ENCODE measurements around the gene UHRF1. TPM values are rescaled to one million over a fixed set of nuclear protein-coding genes. Genes with fewer than 3 reads are reported as not detected.

UHRF1 gene
- total RNA-seq, 1 donor from 2014 or later, result 0.32 TPM

DNA sequence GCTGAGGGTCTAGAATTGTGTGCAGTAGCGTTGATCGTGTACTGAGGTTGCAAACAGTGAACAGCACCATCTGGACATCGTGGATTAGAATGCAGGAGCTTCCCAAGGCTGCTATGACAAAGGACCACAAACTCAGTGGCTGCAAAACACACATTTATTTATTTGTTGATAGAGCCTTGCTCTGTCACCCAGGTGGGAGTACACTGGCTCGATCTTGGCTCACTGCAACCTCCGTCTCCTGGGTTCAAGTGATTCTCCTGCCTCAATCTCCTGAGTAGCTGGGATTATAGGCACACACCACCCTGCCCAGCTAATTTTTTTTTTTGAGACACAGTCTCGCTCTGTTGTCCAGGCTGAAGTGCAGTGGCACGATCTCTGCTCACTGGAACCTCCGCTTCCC, 2.3 kb upstream of the UHRF1 start:
- H3K4me1 ChIP-seq, result peaks cover 18 to 22% of the 10 kb centered on the region in 2 donors
- TF ChIP-seq, protein P1, sequence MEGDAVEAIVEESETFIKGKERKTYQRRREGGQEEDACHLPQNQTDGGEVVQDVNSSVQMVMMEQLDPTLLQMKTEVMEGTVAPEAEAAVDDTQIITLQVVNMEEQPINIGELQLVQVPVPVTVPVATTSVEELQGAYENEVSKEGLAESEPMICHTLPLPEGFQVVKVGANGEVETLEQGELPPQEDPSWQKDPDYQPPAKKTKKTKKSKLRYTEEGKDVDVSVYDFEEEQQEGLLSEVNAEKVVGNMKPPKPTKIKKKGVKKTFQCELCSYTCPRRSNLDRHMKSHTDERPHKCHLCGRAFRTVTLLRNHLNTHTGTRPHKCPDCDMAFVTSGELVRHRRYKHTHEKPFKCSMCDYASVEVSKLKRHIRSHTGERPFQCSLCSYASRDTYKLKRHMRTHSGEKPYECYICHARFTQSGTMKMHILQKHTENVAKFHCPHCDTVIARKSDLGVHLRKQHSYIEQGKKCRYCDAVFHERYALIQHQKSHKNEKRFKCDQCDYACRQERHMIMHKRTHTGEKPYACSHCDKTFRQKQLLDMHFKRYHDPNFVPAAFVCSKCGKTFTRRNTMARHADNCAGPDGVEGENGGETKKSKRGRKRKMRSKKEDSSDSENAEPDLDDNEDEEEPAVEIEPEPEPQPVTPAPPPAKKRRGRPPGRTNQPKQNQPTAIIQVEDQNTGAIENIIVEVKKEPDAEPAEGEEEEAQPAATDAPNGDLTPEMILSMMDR (IDR thresholded peaks at IDR 0.05), result no peak
- H3K9me3 ChIP-seq, result no peaks in the 10 kb centered on the region
- intact Hi-C loops (cut with DNase I), result no loop called here
- DNase-seq (ENCODE audit: low spot score in 2 of 2), result no peak
- no peak overlapping the region for H3K4me3 ChIP-seq
- H3K36me3 ChIP-seq, result no peaks in the 10 kb centered on the region
- H3K27ac ChIP-seq, result no peak overlapping the region
- no peaks in the 10 kb centered on the region for H3K27me3 ChIP-seq

DNA sequence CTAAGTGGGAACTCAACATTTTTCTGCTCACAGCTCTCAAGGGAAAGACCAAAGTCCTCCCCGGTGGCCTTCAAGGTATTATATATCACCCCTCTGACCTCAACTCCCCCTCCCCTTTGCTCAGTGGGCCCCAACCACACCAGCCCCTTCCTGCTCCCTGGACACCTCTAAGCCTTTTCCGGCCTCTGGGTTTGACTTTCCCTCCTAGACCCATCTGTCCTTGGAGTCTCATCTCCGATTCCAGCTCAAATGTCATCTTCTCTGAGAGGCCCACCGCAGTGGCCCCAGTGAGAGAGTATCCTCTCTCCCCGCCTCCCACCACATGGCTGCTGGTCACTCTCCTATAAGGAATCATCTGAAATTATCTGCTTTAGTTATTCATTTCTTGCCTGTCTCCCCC, 941 bp upstream of the UHRF1 start:
- intact Hi-C loops (cut with DNase I), result no loop called here

DNA sequence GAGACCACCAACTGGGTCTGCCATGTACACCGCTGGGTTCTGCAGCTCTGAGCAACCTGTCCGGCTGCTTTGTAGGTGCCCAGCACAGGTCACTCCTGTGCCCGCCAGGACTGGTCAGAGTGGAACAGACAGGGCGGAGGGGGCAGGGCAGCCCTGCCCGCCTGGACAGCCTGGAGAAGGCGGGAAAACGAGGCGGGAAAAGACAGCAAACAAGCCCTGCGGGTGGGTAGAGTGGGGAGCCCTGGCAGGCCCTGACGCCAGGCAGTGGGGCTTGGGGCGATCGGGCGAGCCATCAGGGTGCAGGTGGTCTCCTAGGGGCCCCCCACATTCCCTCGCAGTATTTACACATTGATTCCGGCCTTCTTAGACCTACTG, 533 bp upstream of the UHRF1 start:
- DNase-seq (ENCODE audit: low spot score in 2 of 2), result no peak
- TF ChIP-seq, protein P1 (IDR thresholded peaks at IDR 0.05), result no peak
- Histone ChIP-seq H3K36me3 (no peaks in the 10 kb centered on the region), H3K27ac (no peak overlapping the region), H3K4me1 (peaks cover 18 to 22% of the 10 kb centered on the region in 2 donors), H3K9me3 (no peaks in the 10 kb centered on the region), H3K4me3 (peak overlapping the region; percentile 76 to 77), H3K27me3 (no peaks in the 10 kb centered on the region)
- intact Hi-C loops (cut with DNase I), result no loop called here

More for the DNA sequence above, 941 bp upstream of the UHRF1 start:
- Histone ChIP-seq H3K36me3 (no peaks in the 10 kb centered on the region), H3K4me3 (no peak overlapping the region), H3K27ac (no peak overlapping the region), H3K9me3 (no peaks in the 10 kb centered on the region), H3K4me1 (peaks cover 18 to 22% of the 10 kb centered on the region in 2 donors), H3K27me3 (no peaks in the 10 kb centered on the region)
- DNase-seq (ENCODE audit: low spot score in 2 of 2), result no peak
- TF ChIP-seq, protein P1 (IDR thresholded peaks at IDR 0.05), result no peak

DNA sequence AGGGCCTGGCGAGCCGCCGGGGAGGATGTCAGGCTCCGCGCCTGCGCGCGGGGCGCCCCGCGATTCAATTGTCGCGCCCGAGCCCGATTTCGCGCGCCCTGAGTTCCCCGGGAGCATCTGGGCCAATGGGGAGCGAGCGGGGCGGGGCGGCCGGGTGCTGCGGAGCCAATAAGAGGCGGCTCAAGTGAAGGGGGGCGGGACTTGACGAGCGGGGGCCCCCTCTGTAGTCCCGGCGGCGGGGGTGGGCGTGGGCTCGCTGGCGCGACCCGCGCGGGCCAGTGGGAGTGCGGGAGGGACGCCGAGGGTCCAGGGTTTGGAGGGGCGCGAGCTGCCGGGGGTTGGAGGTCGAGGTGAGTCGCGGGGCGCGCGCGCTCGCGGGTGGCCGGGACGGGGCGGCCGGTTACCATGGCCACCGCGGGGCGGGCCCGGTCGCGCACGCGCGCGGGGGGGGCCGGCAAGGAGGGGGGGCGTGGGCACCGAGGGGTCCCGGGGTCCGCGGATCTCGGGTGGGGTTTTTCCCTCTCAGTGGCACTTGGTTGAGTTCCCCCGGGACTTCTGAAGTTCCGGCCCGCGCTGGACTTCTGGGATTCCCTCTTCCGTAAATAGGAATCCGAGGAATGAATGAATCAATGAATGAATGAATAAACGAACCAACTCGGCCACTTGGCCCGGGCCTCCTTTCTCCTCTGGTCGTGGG, 744 bp downstream of the UHRF1 start:
- H3K4me3 ChIP-seq, result peak overlapping the region; percentile 76 to 77
- TF ChIP-seq, protein P1 (IDR thresholded peaks at IDR 0.05), result no peak
- intact Hi-C loops (cut with DNase I), result loop anchor here (1.0 to 5.0 kb wide), 5 partner anchors 43 to 185 kb away; partner anchors contain the start of genes FEM1A and PLIN3
- H3K36me3 ChIP-seq, result no peaks in the 10 kb centered on the region
- DNase-seq (ENCODE audit: low spot score in 2 of 2), result peak; percentile 71 to 94
- H3K27ac ChIP-seq, result no peak overlapping the region
- peaks cover 18 to 22% of the 10 kb centered on the region in 2 donors for H3K4me1 ChIP-seq
- H3K9me3 ChIP-seq, result no peaks in the 10 kb centered on the region
- no peaks in the 10 kb centered on the region for H3K27me3 ChIP-seq

DNA sequence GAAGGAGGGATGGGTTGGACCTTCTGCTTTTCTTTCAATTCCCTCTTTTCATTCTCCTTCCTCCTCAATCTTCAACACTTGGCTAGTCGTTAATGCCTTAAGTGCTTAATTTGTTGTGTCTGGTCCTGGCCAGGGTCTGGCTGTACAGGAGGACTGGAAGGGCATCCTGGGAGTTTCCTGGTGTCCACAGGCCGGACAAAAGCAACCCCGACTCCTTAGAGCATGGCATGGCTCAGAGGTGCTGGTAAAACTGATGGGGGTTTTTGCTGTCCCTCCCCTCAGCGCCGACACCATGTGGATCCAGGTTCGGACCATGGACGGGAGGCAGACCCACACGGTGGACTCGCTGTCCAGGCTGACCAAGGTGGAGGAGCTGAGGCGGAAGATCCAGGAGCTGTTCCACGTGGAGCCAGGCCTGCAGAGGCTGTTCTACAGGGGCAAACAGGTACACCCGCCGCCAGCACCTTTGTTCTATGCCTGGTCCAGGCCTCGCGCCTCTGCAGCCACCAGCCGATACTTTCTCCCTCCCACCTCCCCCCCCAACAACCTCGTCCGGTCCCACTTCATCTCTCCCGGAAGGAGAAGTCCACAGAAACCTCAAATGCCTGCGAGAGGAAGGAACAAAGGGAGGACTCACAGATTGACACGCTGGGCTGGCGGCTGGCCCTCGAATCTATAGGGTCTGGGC, 1.4 kb downstream of the UHRF1 start:
- Histone ChIP-seq H3K4me3 (peak overlapping the region; percentile 76 to 77), H3K27ac (peak overlapping the region; percentile 64 to 73), H3K27me3 (no peaks in the 10 kb centered on the region), H3K4me1 (peaks cover 18 to 22% of the 10 kb centered on the region in 2 donors), H3K36me3 (no peaks in the 10 kb centered on the region), H3K9me3 (no peaks in the 10 kb centered on the region)
- TF ChIP-seq, protein P1 (IDR thresholded peaks at IDR 0.05), result no peak
- DNase-seq (ENCODE audit: low spot score in 2 of 2), result no peak
- intact Hi-C loops (cut with DNase I), result loop anchor here (1.0 to 5.0 kb wide), 7 partner anchors 38 to 186 kb away; partner anchors contain the start of genes FEM1A and PLIN3
